Embryonic facial prominence (tissue), 1 donor: ENCODE data around the gene TTLL3.
"Not testable (repeated sequence)": the region's sequence is repeated elsewhere in the genome, so short reads cannot be mapped to it uniquely, and the experiment has no call there.

ENCODE experiments used
- DNase-seq: peaks from one replicate; pipeline ENCODE4 v3.0.0-alpha.2; 2016; ENCODE audit errors: extremely low spot score

Gene TTLL3

GRCh38 chr3:9865125-9865637 is 55.1 kb downstream of the TTLL3 start:
- not testable (repeated sequence) for DNase-seq

DNA sequence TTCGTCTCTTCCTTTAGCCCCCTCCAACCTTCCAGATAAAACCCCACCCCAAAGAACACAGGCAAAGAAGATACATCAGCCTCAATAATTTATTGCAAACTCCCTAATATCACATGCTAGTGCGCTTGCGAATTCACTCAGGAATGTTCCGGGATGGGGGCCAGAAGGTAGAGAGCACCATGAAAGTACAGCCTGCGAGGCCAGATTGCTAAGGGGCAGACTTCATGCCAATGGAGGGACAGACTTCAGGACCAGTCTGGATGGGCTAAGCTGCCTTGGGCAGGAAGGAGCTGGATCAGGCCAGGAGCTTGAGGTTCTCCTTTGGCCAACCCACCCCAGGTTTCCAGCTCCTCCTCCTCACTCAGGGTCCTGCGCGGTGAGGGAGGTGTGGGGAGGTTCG is 56.6 kb downstream of the TTLL3 start:
- no peak for DNase-seq

DNA sequence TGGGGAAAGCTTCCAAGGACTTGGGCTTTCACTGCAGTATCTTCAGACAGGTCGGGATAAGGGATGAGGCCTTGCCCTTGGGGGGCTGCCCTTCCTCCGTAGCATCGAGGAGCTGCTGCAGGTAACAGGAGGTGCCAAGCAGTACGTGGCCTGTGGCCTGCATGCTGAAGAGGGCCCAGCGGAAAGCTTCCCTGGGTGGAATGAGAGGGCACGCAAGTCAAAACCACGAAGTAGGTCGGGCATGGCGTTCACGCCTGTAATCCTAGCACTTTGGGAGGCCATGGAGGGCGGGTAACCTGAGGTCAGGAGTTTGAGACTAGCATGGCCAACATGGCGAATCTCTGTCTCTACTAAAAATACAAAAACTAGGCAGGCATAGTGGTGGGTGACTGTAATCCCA is 57.0 kb downstream of the TTLL3 start:
- DNase-seq = no peak

- DNase-seq = no peak
Measured at GRCh38 chr3:9869955-9870354, 59.9 kb downstream of the TTLL3 start.

DNA sequence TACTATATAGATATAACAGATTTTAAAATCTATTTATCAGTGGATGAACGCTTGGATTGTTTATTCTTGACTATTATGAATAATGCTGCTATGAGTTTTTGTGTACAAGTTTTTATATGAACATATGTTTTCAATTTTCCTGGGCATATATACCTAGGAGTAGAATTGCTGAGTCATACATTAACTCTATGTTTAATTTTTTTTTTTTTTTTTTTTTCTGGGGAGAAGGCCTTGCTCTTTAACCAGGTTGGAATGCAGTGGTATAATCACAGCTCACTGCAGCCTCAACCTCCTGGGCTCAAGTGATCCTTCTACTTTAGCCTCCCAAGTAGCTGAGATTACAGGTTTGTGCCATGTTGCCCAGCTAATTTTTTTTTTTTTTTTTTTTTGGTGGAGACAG is 60.9 kb downstream of the TTLL3 start:
- no peak for DNase-seq

DNA sequence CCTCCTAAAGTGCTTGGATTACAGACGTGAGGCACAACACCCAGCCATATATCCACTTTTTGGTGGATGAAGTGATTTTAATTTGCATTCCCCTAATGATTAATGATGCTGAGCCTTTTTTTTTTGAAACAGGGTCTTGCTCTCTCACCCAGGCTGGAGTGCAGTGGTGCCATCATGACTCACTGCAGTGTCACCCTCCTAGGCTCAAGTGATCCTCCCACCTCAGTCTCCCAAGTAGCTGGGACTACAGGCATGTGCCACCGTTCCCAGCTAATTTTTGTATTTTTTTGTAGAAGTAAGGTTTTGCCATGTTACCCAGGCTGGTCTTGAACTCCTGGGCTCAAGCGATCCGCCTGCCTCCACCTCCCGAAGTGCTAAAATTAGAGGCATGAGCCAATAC is 62.0 kb downstream of the TTLL3 start:
- DNase-seq = not testable (repeated sequence)

GRCh38 chr3:9875448-9875847 is 65.4 kb downstream of the TTLL3 start:
- DNase-seq = no peak

- not testable (repeated sequence) for DNase-seq
Measured at GRCh38 chr3:9876255-9876654, 66.2 kb downstream of the TTLL3 start.

DNA sequence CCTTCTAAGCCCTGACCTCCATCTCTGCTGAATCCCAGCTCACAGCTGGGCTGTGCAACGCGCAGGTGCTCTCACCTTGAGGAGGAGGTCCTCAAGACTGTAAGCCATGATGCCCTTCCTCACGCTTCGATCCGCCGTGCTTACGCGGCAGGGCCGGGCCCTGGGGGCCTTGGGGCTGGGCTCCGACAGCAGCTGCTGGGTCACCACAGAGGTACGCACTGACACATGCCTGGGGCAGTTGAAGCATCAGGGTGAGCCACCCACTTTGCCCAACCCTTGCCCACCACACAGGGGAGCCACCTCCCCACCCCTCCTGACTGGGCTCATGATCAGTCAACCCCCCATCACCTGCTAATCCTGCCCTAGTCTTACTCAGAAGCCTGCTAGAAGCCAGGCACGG is 66.9 kb downstream of the TTLL3 start:
- DNase-seq = no peak

DNA sequence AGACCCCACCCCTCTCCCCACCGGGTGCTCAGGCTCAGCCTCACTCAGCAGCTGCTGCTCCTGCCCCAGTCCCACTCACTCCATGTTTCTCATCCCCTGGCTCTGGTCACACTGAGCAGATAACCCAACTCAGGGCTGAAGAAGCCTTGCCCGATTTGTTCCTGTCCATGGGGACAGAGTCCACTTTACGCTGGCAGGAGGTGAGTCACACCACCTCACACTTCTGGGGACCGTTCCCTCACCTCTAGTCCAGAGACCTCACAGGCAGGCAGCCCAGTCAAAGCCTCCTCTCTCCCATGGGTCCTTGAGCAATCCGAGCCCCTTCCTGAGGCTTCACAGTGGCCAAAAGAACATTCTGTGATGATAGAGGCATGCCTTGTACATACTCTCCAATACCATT is 68.6 kb downstream of the TTLL3 start:
- no peak for DNase-seq

- no peak for DNase-seq
Measured at GRCh38 chr3:9879830-9880549, 69.9 kb downstream of the TTLL3 start, which contains the start of gene CIDEC. CIDEC (minus strand) TSS chr3:9880253; CDS start chr3:9878486, 1,767 bp downstream.

DNA sequence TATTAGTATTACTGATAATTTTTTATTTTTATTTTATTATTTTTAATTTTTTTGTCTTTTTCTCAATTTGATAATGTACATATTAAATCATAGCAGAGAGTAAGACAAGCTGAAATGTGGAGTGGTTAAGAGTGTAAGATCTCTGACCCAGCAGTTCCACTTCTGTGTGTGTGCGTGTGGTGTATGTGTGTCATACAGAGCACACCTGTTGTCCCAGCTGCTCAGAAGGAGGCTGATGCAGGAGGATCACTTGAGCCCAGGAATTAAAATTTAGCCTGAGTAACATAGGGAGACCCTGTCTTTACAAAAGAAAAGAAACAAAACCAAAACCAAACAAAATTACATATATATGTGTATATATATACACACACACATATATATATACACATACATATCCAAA is 71.4 kb downstream of the TTLL3 start:
- no peak for DNase-seq

DNA sequence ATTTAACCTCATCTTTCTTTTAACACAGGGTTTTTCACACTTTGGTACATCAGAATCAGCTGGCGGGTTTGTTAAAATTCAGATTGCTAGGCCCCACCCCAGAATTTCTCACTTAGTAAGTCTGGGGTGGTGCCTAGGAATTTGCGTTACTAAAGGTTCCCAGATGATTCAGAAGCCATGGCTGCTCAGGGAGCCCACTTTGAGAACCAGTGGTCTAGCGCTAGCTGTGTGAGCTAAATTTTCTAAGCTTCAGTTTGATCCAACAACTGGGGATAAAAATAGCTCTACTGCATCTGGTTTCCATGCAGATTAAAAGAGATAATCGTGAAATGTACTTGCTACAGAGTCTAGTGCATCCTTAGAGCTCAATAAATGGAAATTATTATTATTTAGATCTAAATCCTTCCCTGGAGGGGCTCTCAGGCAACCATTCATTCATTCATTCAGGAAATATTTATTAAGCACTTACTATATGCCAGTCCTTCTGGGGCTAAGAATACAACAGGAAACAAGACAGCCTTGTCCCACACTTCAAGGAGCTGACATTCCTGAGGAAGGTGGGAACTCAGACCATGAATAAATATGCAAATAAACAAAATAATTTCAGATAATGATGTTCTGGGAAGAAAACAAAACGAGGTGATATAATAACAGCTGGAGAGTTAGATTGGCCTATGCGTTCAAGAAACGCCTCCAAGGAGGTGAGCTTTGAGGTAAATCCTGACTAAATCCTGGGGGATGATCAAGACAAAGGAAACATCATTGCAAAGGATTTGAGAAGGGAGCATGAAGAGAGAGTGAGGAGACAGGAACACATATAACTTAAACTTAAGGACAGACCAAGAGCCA is 73.9 kb downstream of the TTLL3 start:
- no peak for DNase-seq

- DNase-seq = no peak
Measured at GRCh38 chr3:9884555-9885165, 74.6 kb downstream of the TTLL3 start.
